HFFc6 (cell line): Measurements from ENCODE around the gene HS3ST4. TPM values are rescaled to one million over a fixed set of nuclear protein-coding genes. Genes with fewer than 3 reads are reported as not detected.

Source experiments
- DNase-seq: peaks from one replicate; pipeline ENCODE4 v3.0.0-alpha.2; 2018
- H3K27ac Mint-ChIP-seq: 2 replicates; pipeline ENCODE4 v1.8.0; 2020; ENCODE audit warnings: mild to moderate bottlenecking, mixed read lengths
- H3K27me3 Mint-ChIP-seq: 2 replicates; pipeline ENCODE4 v1.8.0; 2021; ENCODE audit warnings: mild to moderate bottlenecking, moderate library complexity, mixed read lengths; ENCODE audit not compliant: insufficient read depth
- H3K36me3 Mint-ChIP-seq: 2 replicates; pipeline ENCODE4 v1.8.0; 2021; ENCODE audit warnings: low read depth, mixed read lengths
- H3K4me1 Mint-ChIP-seq: 2 replicates; pipeline ENCODE4 v1.8.0; 2020; ENCODE audit warnings: low read depth, mixed read lengths
- H3K4me3 Mint-ChIP-seq: 2 replicates; pipeline ENCODE4 v1.8.0; 2020; ENCODE audit warnings: mild to moderate bottlenecking, moderate library complexity, mixed read lengths
- H3K9me3 Mint-ChIP-seq: 2 replicates; pipeline ENCODE4 v1.8.0; 2020; ENCODE audit warnings: mild to moderate bottlenecking, mixed read lengths
- CTCF ChIP-seq: fragments of 200-600 bp; sonication (generic); IDR thresholded peaks from 2 replicates; pipeline ENCODE4 v1.5.0; 2021; ENCODE audit warnings: antibody characterized with exemption, mild to moderate bottlenecking
- total RNA-seq, 6 experiments: library from RNA; stranded (reverse); fragmentation: NEBNext Ultra II Directional; extraction: Animal tissue kit (Norgen Biotek cat#: 25700); gene quantifications; 2 replicates in 1 of 6; 3 replicates in 5 of 6; pipeline ENCODE4 v1.2.3, GENCODE V29; 2021

HS3ST4 gene
- total RNA-seq, 6 experiments from 2014 or later, result not detected

GRCh38 chr16:26129997-26130396 lies 438.2 kb downstream of the HS3ST4 start:
- Mint-ChIP-seq H3K27me3 (no peaks in the 10 kb centered on the region), H3K4me3 (no peak overlapping the region), H3K4me1 (no peaks in the 10 kb centered on the region), H3K36me3 (no peaks in the 10 kb centered on the region), H3K27ac (no peak overlapping the region), H3K9me3 (peaks cover 41% of the 10 kb centered on the region)
- TF ChIP-seq CTCF, result no peak
- no peak for DNase-seq

- DNase-seq, result no peak
- H3K4me1 Mint-ChIP-seq, result no peaks in the 10 kb centered on the region
- H3K27me3 Mint-ChIP-seq, result no peaks in the 10 kb centered on the region; the same call in 1 of the 2 replicates
- H3K9me3 Mint-ChIP-seq, result peaks cover 25% of the 10 kb centered on the region
- no peak overlapping the region for H3K27ac Mint-ChIP-seq
- H3K4me3 Mint-ChIP-seq, result no peak overlapping the region
- TF ChIP-seq CTCF, result no peak
- no peaks in the 10 kb centered on the region for H3K36me3 Mint-ChIP-seq
Measured at GRCh38 chr16:26133416-26134093, 441.8 kb downstream of the HS3ST4 start.

- H3K4me1 Mint-ChIP-seq, result no peaks in the 10 kb centered on the region
- peaks cover 25% of the 10 kb centered on the region for H3K9me3 Mint-ChIP-seq
- H3K4me3 Mint-ChIP-seq, result no peak overlapping the region
Measured at GRCh38 chr16:26134588-26134987, 442.8 kb downstream of the HS3ST4 start.

GRCh38 chr16:26137956-26138355 lies 446.2 kb downstream of the HS3ST4 start:
- no peaks in the 10 kb centered on the region; the same call in 1 of the 2 replicates for H3K27me3 Mint-ChIP-seq
- no peak overlapping the region for H3K27ac Mint-ChIP-seq
- no peak for TF ChIP-seq CTCF
- H3K4me3 Mint-ChIP-seq, result no peak overlapping the region
- DNase-seq, result no peak
- peaks cover 14% of the 10 kb centered on the region; the same call in 1 of the 2 replicates for H3K9me3 Mint-ChIP-seq
- no peaks in the 10 kb centered on the region for H3K36me3 Mint-ChIP-seq
- H3K4me1 Mint-ChIP-seq, result no peaks in the 10 kb centered on the region

More at GRCh38 chr16:26134588-26134987, 442.8 kb downstream of the HS3ST4 start:
- no peaks in the 10 kb centered on the region; the same call in 1 of the 2 replicates for H3K27me3 Mint-ChIP-seq
- no peak for TF ChIP-seq CTCF
- H3K27ac Mint-ChIP-seq, result no peak overlapping the region
- DNase-seq, result no peak
- H3K36me3 Mint-ChIP-seq, result no peaks in the 10 kb centered on the region

- Mint-ChIP-seq H3K4me1 (no peaks in the 10 kb centered on the region), H3K27me3 (no peaks in the 10 kb centered on the region; the same call in 1 of the 2 replicates), H3K4me3 (no peak overlapping the region), H3K27ac (no peak overlapping the region), H3K36me3 (no peaks in the 10 kb centered on the region), H3K9me3 (peaks cover 8% of the 10 kb centered on the region; the same call in 1 of the 2 replicates)
- DNase-seq, result no peak
- TF ChIP-seq CTCF, result no peak
Measured at GRCh38 chr16:26139091-26139490, 447.3 kb downstream of the HS3ST4 start.
